Measurements from ENCODE around the gene CCDC178. TPM values are rescaled to one million over a fixed set of nuclear protein-coding genes. Genes with fewer than 3 reads are reported as not detected.

Gene CCDC178
- total RNA-seq, 4 donors from 2014 or later = 0.39 to 1.4 TPM; not detected in 2

DNA sequence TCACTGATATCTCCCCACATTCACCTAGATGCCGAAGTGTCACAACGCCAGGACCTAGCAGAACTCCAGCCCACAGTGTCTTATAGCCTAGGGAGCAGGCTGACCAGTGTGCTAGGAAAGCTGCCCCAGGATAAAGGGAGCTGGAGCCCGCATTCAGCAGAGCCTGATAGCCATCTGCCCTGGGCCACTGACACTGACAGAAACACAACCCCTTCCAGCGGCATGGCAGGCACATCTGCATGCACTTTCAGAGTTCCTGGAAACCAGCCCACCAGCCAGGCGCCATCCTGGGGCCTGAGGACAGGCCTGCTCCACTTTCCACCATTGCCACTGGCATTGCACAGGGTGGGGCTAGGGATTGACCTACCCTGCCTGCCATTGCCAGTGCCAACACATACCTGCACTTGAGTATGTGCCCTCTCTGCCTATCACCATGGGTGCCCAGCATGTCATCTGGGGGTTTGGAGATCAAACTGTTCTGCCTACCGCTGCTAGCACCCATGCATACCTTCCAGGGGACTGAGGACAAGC, 377.6 kb downstream of the CCDC178 start:
- no peak for TF ChIP-seq POLR2A (IDR thresholded peaks at IDR 0.05)
- TF ChIP-seq, protein P1, sequence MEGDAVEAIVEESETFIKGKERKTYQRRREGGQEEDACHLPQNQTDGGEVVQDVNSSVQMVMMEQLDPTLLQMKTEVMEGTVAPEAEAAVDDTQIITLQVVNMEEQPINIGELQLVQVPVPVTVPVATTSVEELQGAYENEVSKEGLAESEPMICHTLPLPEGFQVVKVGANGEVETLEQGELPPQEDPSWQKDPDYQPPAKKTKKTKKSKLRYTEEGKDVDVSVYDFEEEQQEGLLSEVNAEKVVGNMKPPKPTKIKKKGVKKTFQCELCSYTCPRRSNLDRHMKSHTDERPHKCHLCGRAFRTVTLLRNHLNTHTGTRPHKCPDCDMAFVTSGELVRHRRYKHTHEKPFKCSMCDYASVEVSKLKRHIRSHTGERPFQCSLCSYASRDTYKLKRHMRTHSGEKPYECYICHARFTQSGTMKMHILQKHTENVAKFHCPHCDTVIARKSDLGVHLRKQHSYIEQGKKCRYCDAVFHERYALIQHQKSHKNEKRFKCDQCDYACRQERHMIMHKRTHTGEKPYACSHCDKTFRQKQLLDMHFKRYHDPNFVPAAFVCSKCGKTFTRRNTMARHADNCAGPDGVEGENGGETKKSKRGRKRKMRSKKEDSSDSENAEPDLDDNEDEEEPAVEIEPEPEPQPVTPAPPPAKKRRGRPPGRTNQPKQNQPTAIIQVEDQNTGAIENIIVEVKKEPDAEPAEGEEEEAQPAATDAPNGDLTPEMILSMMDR (IDR thresholded peaks at IDR 0.05) = no peak
- intact Hi-C loops (cut with DNase I; ENCODE audit: low total_unique reads) = no loop called here
- H3K4me3 ChIP-seq (ENCODE audit: low read depth, poor library complexity, severe bottlenecking) = no peak overlapping the region
- no peak for DNase-seq (ENCODE audit: low spot score in 2 of 2)
- WGBS, 2 donors = 90 to 92% methylated on average over 5 to 6 of the region's 6 CpGs

DNA sequence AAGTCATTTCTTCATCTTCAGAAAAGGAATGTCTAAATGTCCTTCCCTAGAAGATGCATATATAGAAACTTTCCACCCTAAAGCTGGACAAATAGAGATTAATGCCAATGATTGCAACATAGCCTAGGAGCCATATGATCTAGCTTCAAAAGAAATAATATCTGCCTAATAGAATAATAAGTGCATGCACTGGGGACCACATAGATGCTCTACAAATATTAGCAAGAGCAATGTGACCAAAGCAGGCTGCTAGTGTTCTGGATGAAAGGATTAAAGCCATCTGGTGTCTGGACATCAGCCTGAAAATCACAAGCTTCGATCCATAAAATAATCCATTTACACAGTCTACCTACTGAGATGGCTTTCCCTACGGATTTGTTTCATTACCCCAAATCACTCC, 387.6 kb downstream of the CCDC178 start:
- 76 to 85% methylated on average over 2 of the region's 2 CpGs for WGBS, 2 donors
- TF ChIP-seq, protein P1 (IDR thresholded peaks at IDR 0.05) = no peak
- TF ChIP-seq POLR2A (IDR thresholded peaks at IDR 0.05) = no peak
- intact Hi-C loops (cut with DNase I; ENCODE audit: low total_unique reads) = no loop called here
- no peak overlapping the region for H3K4me3 ChIP-seq (ENCODE audit: low read depth, poor library complexity, severe bottlenecking)
- DNase-seq (ENCODE audit: low spot score in 2 of 2) = no peak

DNA sequence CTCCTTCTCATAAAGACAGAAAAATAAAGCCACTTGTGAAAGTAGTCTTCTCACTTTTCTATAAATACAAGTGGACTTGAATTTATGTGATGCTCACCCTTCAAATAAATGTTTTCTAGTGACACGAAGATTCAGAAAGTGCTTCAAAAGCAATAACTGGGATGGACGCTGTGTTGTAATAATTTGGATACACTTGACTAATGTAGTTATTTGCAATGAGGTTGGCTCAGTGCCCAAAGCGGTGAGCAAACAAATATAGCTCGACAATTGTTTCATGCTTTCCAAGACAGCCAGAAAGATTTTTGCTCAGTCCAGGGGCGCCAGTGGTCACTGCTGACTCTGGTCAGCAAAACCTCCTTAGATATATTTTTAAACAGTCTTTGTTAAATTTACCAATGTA, 389.1 kb downstream of the CCDC178 start:
- no peak overlapping the region for H3K4me3 ChIP-seq (ENCODE audit: low read depth, poor library complexity, severe bottlenecking)
- TF ChIP-seq, protein P1 (IDR thresholded peaks at IDR 0.05) = no peak
- TF ChIP-seq POLR2A (IDR thresholded peaks at IDR 0.05) = no peak
- intact Hi-C loops (cut with DNase I; ENCODE audit: low total_unique reads) = no loop called here
- WGBS, 2 donors = 67 to 77% methylated on average over 5 of the region's 5 CpGs
- DNase-seq (ENCODE audit: low spot score in 2 of 2) = no peak

DNA sequence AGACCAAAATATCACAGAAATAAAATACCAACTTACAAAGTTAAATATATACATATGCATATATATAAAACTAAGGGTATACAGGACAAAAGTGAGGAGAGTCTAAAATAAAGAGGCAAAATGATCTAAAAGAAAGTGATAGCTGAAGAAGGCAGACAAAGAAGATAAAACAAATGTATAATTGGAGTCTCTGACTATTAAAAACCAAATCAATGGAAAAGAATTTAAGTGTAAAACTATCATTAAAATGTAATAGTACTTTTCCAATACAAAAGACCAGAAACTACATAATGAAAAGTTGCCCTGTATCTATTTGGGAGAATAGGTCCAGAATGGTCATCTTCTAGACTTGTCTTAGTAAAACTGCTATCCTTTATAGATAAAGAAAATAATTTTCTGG, 400.3 kb downstream of the CCDC178 start:
- TF ChIP-seq POLR2A (IDR thresholded peaks at IDR 0.05) = no peak
- TF ChIP-seq, protein P1 (IDR thresholded peaks at IDR 0.05) = no peak
- no peak overlapping the region for H3K4me3 ChIP-seq (ENCODE audit: low read depth, poor library complexity, severe bottlenecking)
- no peak for DNase-seq (ENCODE audit: low spot score in 2 of 2)
- intact Hi-C loops (cut with DNase I; ENCODE audit: low total_unique reads) = no loop called here

DNA sequence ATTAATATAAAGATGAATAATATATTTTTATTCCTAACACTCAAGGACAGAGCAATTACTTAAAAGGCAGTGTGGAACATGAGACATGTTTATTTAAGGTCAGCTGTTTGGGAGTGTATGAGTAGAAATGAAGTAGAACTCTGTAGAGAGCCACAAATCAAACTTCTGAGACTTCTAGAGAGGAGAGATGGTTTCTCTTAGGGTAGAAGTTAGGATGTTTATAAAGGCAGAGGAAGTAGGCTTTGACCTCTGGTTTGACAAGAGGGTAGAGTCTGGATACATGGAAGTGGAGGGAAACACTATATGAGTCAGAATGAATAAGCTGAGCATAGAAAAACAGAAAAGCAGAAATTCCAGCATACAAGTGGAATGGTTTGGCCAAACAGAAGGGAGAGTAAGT, 405.6 kb downstream of the CCDC178 start:
- TF ChIP-seq, protein P1 (IDR thresholded peaks at IDR 0.05) = no peak
- no peak for TF ChIP-seq POLR2A (IDR thresholded peaks at IDR 0.05)
- DNase-seq (ENCODE audit: low spot score in 2 of 2) = no peak
- intact Hi-C loops (cut with DNase I; ENCODE audit: low total_unique reads) = no loop called here
- no peak overlapping the region for H3K4me3 ChIP-seq (ENCODE audit: low read depth, poor library complexity, severe bottlenecking)

DNA sequence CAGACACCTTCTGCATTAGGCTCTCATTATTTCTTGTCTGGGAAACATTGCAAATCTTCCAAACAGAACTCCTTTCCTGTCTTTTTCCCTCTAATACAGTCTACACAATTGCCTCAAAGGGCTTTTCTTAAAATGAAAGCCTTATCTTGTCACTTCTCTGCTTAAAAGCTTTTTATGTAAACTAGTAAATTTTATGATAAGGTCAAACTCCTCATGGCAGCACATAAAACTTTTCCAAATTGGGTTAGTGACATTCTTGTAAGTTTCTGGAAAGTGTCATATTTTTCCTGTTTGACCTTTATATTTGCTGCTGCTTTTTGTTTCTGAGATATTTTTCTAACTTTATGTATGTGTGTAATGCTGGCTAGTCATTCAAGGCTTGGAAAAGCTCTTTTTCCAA, 406.3 kb downstream of the CCDC178 start:
- no peak for DNase-seq (ENCODE audit: low spot score in 2 of 2)
- no peak for TF ChIP-seq POLR2A (IDR thresholded peaks at IDR 0.05)
- TF ChIP-seq, protein P1 (IDR thresholded peaks at IDR 0.05) = no peak
- intact Hi-C loops (cut with DNase I; ENCODE audit: low total_unique reads) = no loop called here
- H3K4me3 ChIP-seq (ENCODE audit: low read depth, poor library complexity, severe bottlenecking) = no peak overlapping the region

Data from lower leg skin (tissue), 4 donors.